Panc1 (cell line): ENCODE data around the gene MYH14. TPM values are rescaled to one million over a fixed set of nuclear protein-coding genes. Genes with fewer than 3 reads are reported as not detected.
"Not testable (repeated sequence)": the region's sequence is repeated elsewhere in the genome, so short reads cannot be mapped to it uniquely, and the experiment has no call there.

Experiments
- ATAC-seq: fragments of 200-7000 bp; cut with Tn5 transposase; 2 replicates; pipeline ENCODE4 v1.9.1; 2020; ENCODE audit warnings: mild to moderate bottlenecking, moderate library complexity
- BruUV-seq: library from RNA; stranded (reverse); fragments of 400-500 nt; replicated peaks from 2 replicates; lab custom pipeline; 2021; lab: Mats Ljungman, UMichigan
- CTCF ChIA-PET: fragments of 300-600 bp; sonication (Branson Sonifier 250); formaldehyde crosslinking; loops from one replicate; lab custom pipeline; 2022; ENCODE audit warnings: antibody characterized with exemption; lab: Charles Lee
- POLR2A ChIA-PET: fragments of 300-600 bp; sonication (Branson Sonifier 250); formaldehyde crosslinking; loops from one replicate; lab custom pipeline; 2022; ENCODE audit warnings: antibody characterized with exemption; lab: Charles Lee
- DNase-seq: peaks from one replicate; pipeline ENCODE4 v3.0.0-alpha.2; 2010; ENCODE audit warnings: low read depth, low spot score
- H3K27ac ChIP-seq: 2 replicates; pipeline ENCODE4 v1.5.1; 2011; ENCODE audit warnings: mild to moderate bottlenecking, low read length, inconsistent platforms
- H3K27me3 ChIP-seq: fragments of 200-500 bp; sonication (Bioruptor generic); 2 replicates; pipeline ENCODE4 v1.6.0; 2014; ENCODE audit warnings: low read length, inconsistent platforms; ENCODE audit not compliant: control insufficient read depth, insufficient read depth
- H3K36me3 ChIP-seq: fragments of 200-500 bp; sonication (Bioruptor generic); 2 replicates; pipeline ENCODE4 v1.5.1; 2014; ENCODE audit warnings: inconsistent platforms, mild to moderate bottlenecking, low read length, moderate library complexity; ENCODE audit not compliant: control insufficient read depth, insufficient read depth
- H3K4me1 ChIP-seq: 2 replicates; pipeline ENCODE4 v1.5.1; 2011; ENCODE audit warnings: inconsistent platforms, mild to moderate bottlenecking, low read length, moderate library complexity; ENCODE audit not compliant: control insufficient read depth, insufficient read depth
- H3K4me3 ChIP-seq, 2 experiments: 2 replicates each; pipeline ENCODE4 v1.5.1; 2011 to 2012; ENCODE audit warnings: low read depth in 2 of 2, low read length in 2 of 2, mild to moderate bottlenecking in 2 of 2, inconsistent platforms in 1 of 2, moderate library complexity in 1 of 2
- H3K9me3 ChIP-seq: fragments of 200-500 bp; sonication (Bioruptor generic); 2 replicates; pipeline ENCODE4 v1.5.1; 2014; ENCODE audit warnings: low read depth, mild to moderate bottlenecking, inconsistent platforms, low read length, moderate library complexity; ENCODE audit not compliant: control insufficient read depth, insufficient read depth
- POLR2AphosphoS5 ChIP-seq: IDR thresholded peaks from 2 replicates; pipeline ENCODE4 v1.6.1; 2012; ENCODE audit warnings: mild to moderate bottlenecking, low read depth, low read length, moderate library complexity
- SIN3A ChIP-seq: IDR thresholded peaks from 2 replicates; pipeline ENCODE4 v1.6.1; 2012; ENCODE audit warnings: low read depth, mild to moderate bottlenecking, low read length, moderate library complexity, borderline replicate concordance; ENCODE audit not compliant: insufficient read depth
- TCF7L2 ChIP-seq: IDR thresholded peaks from 2 replicates; pipeline ENCODE4 v1.6.1; 2011; ENCODE audit warnings: mild to moderate bottlenecking, low read depth, low read length, inconsistent platforms
- in situ Hi-C: cut with HindIII; loops from 2 replicates; pipeline ENCODE4 v1.10.0; 2016; ENCODE audit warnings: low sequenced_read_pairs, low pct_unique_long_range_greater_than_20kb
- intact Hi-C: fragments of 100-400 bp; cut with micrococcal nuclease; formaldehyde crosslinking; loops from one replicate; pipeline ENCODE4 v1.10.0; 2022; ENCODE audit not compliant: unreplicated experiment
- total RNA-seq: library from RNA; stranded (reverse); gene quantifications from one replicate; pipeline ENCODE4 v1.2.1, GENCODE V29; 2021; ENCODE audit not compliant: unreplicated experiment
- TF ChIP-seq, protein P1 (sequence below), 2 experiments: IDR thresholded peaks; 2 replicates each; pipeline ENCODE4 v1.6.1; 2011 to 2012; ENCODE audit warnings: low read depth in 2 of 2, control low read depth in 1 of 2, low read length in 1 of 2, mild to moderate bottlenecking in 1 of 2, moderate library complexity in 1 of 2; ENCODE audit not compliant: insufficient read depth in 1 of 2
- TF ChIP-seq, protein P2 (sequence below): fragments of 450-650 bp; IDR thresholded peaks from 2 replicates; pipeline ENCODE4 v1.5.1; 2017; ENCODE audit warnings: mild to moderate bottlenecking

MYH14 gene
- total RNA-seq, 1 experiment from 2014 or later, result 23.8 TPM

DNA sequence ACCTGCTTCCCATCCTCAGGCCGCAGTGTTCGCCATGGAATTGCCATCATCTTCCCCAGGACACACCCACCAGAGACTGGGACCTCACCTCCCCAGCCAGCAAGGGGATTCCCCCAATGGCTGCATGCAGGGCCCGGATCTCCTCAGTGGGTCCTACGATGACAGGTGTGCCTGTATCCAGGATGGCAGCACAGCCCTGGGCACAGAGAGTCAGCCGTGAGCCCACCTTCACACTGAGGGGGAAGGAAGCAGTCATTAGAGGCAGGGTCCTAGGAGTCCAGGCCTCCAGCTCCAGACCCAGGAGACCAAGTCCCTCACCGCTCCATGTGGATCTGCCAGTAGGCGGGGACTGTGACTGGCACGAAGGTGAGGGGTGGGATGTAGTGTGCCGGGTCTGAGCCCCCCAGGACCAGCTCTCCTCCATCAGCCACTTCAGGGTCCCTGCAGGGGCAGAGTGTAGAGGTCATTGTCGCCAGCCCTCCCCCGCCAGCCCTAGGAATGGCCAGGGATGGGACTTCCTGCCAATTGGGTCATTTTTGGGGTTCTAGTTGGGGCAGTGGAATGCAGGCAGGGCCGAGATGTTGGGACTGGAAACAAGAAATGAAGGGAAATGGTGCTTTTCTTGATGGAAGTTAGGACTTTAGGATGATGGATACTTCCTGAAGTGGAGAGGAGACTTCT, 131.5 kb downstream of the MYH14 start:
- H3K27me3 ChIP-seq, result no peaks in the 10 kb centered on the region
- no peak overlapping the region for H3K27ac ChIP-seq
- TF ChIP-seq POLR2AphosphoS5, result no peak
- TF ChIP-seq, protein P1, sequence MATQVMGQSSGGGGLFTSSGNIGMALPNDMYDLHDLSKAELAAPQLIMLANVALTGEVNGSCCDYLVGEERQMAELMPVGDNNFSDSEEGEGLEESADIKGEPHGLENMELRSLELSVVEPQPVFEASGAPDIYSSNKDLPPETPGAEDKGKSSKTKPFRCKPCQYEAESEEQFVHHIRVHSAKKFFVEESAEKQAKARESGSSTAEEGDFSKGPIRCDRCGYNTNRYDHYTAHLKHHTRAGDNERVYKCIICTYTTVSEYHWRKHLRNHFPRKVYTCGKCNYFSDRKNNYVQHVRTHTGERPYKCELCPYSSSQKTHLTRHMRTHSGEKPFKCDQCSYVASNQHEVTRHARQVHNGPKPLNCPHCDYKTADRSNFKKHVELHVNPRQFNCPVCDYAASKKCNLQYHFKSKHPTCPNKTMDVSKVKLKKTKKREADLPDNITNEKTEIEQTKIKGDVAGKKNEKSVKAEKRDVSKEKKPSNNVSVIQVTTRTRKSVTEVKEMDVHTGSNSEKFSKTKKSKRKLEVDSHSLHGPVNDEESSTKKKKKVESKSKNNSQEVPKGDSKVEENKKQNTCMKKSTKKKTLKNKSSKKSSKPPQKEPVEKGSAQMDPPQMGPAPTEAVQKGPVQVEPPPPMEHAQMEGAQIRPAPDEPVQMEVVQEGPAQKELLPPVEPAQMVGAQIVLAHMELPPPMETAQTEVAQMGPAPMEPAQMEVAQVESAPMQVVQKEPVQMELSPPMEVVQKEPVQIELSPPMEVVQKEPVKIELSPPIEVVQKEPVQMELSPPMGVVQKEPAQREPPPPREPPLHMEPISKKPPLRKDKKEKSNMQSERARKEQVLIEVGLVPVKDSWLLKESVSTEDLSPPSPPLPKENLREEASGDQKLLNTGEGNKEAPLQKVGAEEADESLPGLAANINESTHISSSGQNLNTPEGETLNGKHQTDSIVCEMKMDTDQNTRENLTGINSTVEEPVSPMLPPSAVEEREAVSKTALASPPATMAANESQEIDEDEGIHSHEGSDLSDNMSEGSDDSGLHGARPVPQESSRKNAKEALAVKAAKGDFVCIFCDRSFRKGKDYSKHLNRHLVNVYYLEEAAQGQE (IDR thresholded peaks at IDR 0.05; ENCODE audit: insufficient read depth in 1 of 2, low read depth in 2 of 2, low read length in 1 of 2), result no peak
- TF ChIP-seq SIN3A, result no peak
- ATAC-seq (no peak), DNase-seq (no peak)
- peaks cover 9% of the 10 kb centered on the region for H3K4me1 ChIP-seq
- in situ Hi-C loops, result no loop called here
- ChIA-PET POLR2A (no interaction called here), CTCF (interaction anchor here (0.6 kb wide), 1 partner anchor 29 kb away, joined by 6 read pairs; no protein-coding TSS in a partner anchor)
- H3K36me3 ChIP-seq, result no peaks in the 10 kb centered on the region
- H3K9me3 ChIP-seq, result no peaks in the 10 kb centered on the region
- no peak overlapping the region for H3K4me3 ChIP-seq
- intact Hi-C loops, result no loop called here
- BruUV-seq, result no TSS peak

DNA sequence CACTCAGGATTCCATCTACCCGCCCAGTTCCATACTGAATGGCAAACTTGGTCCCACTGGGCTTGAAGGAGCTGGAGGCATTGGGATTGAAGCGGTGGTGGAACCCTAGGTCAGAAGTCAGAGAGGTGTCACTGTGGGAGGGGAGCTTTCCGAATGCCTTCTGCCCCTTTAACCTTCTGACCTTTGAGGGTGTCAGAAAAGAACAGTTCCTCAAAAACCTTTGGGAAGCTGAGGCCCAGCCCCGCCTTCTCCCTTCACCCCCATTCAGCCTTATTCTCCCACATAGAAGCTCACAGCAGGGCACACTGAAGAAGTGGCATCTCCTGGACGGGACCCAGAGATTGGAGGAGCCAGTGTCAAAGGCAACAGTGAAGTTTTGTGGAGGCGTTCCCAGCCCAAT, 133.6 kb downstream of the MYH14 start:
- POLR2A ChIA-PET, H3K27ac ChIP-seq, H3K36me3 ChIP-seq, DNase-seq, in situ Hi-C loops, BruUV-seq, intact Hi-C loops, H3K4me1 ChIP-seq, H3K9me3 ChIP-seq, CTCF ChIA-PET, ATAC-seq, H3K4me3 ChIP-seq, H3K27me3 ChIP-seq: not testable (repeated sequence)

DNA sequence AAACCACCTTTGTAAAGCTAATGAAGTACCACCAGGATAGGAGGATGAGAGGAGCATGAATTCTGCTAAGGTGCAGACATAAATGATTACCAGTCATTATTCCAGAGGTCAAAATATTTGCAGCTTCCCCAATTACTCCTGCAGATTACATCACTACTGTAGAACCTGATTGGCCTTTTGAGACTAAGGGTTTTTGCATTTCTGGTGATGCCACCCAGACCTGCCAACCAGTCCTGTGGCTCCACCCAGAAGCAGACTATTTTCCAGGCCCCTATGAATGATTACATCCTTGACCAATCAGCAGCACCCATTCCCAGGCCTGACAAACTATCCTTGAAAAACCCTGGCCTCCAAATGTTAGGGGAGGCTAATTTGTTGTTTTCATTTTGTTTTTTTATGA, 136.9 kb downstream of the MYH14 start:
- POLR2A ChIA-PET, result no interaction called here
- TF ChIP-seq TCF7L2 (no peak), SIN3A (no peak), POLR2AphosphoS5 (no peak)
- TF ChIP-seq, protein P1 (IDR thresholded peaks at IDR 0.05; ENCODE audit: insufficient read depth in 1 of 2, low read depth in 2 of 2, low read length in 1 of 2), result no peak
- TF ChIP-seq, protein P2, sequence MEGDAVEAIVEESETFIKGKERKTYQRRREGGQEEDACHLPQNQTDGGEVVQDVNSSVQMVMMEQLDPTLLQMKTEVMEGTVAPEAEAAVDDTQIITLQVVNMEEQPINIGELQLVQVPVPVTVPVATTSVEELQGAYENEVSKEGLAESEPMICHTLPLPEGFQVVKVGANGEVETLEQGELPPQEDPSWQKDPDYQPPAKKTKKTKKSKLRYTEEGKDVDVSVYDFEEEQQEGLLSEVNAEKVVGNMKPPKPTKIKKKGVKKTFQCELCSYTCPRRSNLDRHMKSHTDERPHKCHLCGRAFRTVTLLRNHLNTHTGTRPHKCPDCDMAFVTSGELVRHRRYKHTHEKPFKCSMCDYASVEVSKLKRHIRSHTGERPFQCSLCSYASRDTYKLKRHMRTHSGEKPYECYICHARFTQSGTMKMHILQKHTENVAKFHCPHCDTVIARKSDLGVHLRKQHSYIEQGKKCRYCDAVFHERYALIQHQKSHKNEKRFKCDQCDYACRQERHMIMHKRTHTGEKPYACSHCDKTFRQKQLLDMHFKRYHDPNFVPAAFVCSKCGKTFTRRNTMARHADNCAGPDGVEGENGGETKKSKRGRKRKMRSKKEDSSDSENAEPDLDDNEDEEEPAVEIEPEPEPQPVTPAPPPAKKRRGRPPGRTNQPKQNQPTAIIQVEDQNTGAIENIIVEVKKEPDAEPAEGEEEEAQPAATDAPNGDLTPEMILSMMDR, result no peak
- no peaks in the 10 kb centered on the region for H3K36me3 ChIP-seq
- ATAC-seq (no peak), DNase-seq (no peak)
- H3K9me3 ChIP-seq, result 0 out of 2 replicates have a peak, but pooled peaks cover 7% of the 10 kb centered on the region
- H3K27ac ChIP-seq, result no peak overlapping the region
- intact Hi-C loops (no loop called here), in situ Hi-C loops (no loop called here)
- CTCF ChIA-PET, result no interaction called here
- H3K4me1 ChIP-seq, result no peaks in the 10 kb centered on the region
- no peaks in the 10 kb centered on the region for H3K27me3 ChIP-seq
- BruUV-seq, result no TSS peak
- no peak overlapping the region for H3K4me3 ChIP-seq
